GM19328 (cell line): ENCODE data around the gene PAK2.
"Not testable (repeated sequence)": the region's sequence is repeated elsewhere in the genome, so short reads cannot be mapped to it uniquely, and the experiment has no call there.

Experiments
- ATAC-seq: cut with Tn5 transposase; IDR thresholded peaks from one replicate; pipeline ENCODE4 v1.9.1; 2021; ENCODE audit warnings: mild to moderate bottlenecking, moderate library complexity; ENCODE audit not compliant: unreplicated experiment

PAK2 gene

DNA sequence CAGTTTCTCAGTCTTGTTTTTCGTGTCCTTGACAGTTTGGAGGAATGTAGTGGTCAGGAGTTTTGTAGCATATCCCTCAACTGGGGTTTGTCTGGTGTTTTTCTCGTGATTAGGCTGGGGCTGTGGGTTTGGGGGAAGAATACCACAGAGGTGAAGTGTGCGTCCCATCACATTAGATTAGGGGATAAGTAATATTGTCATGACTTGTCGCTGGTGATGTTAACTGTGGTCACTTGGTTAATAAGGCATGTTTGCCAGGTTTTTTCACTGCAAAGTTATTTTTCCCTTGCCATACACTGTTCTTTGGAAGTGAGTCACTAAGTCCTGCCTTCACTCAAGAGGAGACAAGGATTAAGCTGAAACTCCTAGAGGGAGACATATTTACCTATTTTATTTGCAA is 39.1 kb downstream of the PAK2 start:
- ATAC-seq = no peak

DNA sequence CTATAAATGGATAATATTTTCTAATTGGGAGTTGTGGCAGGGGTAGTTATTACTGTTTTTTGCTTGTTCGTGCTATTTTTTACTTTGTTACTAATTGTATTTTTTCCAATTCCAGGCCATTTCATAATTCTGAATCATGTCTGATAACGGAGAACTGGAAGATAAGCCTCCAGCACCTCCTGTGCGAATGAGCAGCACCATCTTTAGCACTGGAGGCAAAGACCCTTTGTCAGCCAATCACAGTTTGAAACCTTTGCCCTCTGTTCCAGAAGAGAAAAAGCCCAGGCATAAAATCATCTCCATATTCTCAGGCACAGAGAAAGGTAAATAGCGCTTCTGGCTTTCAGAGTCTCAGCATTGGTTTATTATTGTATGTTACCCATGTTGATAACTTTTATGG is 42.9 kb downstream of the PAK2 start:
- no peak for ATAC-seq

DNA sequence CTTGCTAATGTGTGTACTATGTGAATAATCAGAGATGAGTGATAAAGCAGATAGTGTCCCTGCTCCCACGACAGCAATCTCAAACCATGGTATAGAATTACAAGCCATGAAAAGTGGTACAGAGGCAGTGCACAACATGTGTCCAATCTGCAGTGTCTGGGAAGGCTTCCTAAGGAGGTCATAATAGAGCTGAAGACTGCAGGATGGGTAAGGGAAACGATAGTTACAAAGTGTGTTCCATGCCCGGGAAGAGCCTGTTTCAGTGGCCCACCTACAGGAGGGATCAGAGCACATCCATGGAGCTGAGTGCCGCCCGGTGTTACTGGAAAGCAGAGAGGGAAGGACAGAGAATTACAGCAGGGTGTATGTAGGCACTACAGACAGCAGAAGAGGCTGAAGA is 48.9 kb downstream of the PAK2 start:
- ATAC-seq = no peak

DNA sequence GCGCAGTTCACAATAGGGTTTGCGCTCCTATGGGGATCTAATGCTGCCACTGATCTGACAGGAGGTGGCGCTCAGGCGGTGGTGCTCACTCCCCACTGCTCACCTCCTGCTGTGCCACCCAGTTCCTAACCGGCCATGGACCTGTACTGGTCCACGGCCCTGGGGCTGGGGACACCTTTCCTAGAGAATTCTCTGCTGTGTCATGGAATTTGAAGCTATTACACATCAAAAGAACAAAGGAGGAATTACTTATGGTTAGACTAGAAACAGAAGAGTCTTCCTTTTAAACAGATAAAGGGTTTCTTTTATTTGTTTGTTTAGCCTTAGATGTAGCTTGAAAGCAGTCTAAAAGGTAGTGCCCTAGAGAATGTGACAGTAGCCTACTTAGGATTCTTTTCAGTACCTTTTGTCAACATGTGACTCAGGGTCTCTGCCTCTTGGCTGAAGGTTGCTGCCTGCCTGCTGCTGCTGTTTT is 50.3 kb downstream of the PAK2 start:
- no peak for ATAC-seq

- no peak for ATAC-seq
These were observed 51.0 kb downstream of the PAK2 start for GRCh38 chr3:196790636-196791035.

GRCh38 chr3:196792771-196793170 is 53.1 kb downstream of the PAK2 start:
- ATAC-seq = no peak

- no peak for ATAC-seq
These were observed 53.6 kb downstream of the PAK2 start for GRCh38 chr3:196793246-196793645.

DNA sequence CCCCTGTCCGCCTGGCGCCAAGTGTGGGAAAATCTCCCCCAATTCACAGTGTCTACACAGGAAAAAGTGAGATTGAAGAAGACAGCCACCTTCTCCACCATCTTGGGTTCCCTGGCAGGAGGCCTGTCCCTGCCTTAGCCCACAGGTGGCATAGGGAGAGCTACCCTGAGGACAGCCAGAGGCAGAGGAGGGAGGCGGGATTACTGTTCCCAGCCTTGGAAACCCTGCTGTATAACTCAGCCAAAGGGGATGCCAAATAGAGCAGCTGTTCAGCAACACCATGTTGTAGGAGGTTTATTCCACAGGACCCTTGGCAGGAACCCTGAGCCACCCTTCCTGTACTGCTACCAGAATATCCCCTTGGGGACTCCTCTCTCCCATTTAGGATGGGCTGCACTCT is 54.8 kb downstream of the PAK2 start:
- no peak for ATAC-seq

- ATAC-seq = no peak
These were observed 56.7 kb downstream of the PAK2 start for GRCh38 chr3:196796317-196796716.

DNA sequence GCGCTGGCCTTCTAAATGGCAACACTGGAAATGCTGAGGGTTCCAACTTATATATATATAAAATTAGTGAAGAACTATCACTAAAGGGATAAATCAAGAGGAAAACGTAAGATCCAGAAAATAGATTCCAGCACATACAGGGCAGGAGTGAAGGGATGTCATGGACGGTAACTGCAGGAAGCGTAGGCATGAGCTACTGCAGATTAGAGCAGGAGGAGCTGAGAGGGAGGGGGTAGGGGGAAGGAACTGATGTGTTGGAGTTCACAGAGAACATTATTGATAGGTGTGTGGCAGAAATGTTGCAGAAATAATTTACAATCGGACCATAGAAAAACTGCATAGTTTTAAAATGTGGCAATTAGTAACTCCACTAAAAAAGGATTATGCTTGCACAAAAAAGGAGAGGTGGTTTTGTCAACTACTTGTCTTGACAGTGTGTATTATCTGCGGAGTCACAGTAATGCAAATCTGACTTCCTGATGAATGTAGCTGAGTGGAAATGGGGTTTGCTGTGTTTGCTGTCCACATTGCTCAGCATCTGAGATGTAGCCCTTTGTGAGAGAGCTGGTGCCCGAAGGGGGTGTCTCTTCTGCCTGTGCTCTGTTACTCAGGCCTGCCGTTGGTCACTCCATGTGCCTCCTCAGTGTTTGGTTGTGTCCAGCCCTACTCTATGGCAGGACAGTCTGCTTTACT is 61.2 kb downstream of the PAK2 start:
- ATAC-seq = no peak

- ATAC-seq = no peak
These were observed 64.3 kb downstream of the PAK2 start for GRCh38 chr3:196803891-196804468.

DNA sequence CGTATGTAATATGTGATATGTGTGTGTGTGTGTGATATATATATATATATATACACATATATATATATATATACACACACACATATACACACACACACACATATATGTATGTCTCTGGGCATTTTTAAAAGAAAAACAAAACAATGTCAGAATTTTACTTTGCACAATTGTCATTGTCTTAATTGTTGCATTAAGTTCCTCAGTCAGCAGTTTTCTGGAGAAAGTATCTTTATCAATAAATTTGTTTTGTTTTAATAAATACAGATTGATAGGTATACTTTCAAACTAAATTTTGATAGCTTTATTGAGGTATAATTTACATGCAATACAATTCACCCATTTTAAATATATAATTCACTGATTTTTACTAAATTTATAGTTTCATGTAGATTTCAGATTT is 65.1 kb downstream of the PAK2 start:
- no peak for ATAC-seq

GRCh38 chr3:196810963-196811581 is 71.4 kb downstream of the PAK2 start:
- no peak for ATAC-seq

DNA sequence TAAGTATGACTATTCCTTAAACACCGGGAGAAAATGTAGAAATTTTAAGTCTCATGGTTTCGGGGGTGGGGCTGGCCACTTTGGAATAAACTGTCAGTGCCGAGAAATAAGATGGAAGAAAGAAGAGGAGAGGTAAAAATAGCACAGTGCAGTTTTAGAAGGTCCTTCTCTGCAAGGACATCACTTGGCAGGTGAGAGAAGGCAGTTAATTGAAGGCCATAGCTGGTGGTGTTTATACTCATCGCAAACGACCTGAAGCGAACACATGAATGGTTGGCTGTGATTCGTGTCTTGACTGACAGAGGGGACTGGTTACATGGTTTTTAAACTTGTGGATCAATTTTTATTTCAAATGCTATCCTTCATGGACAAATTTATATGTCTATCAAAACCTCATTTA is 73.2 kb downstream of the PAK2 start:
- no peak for ATAC-seq

DNA sequence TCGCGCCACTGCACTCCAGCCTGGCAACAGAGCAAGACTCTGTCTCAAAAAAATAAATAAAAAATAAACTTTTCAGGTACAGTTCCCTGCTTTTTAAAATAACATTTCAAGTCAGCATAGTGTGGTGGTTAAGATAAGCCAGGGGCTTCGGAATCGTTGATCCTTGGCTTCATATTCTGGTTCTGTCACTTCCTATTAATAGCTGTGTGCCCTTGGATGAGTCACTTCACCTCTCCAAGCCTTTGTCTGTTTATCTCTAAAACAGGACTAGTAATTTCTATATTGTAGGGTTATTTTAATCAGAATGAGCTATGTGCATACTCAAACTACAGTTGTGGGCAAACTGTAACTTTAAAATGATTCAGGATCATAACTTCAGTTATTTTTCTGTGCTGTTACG is 74.2 kb downstream of the PAK2 start:
- no peak for ATAC-seq

GRCh38 chr3:196821806-196822355 is 82.2 kb downstream of the PAK2 start:
- ATAC-seq = no peak

- not testable (repeated sequence) for ATAC-seq
These were observed 90.0 kb downstream of the PAK2 start for GRCh38 chr3:196829651-196830050.

- ATAC-seq = no peak
These were observed 95.4 kb downstream of the PAK2 start for GRCh38 chr3:196835086-196835485.

GRCh38 chr3:196836626-196837025 is 97.0 kb downstream of the PAK2 start:
- ATAC-seq = not testable (repeated sequence)

DNA sequence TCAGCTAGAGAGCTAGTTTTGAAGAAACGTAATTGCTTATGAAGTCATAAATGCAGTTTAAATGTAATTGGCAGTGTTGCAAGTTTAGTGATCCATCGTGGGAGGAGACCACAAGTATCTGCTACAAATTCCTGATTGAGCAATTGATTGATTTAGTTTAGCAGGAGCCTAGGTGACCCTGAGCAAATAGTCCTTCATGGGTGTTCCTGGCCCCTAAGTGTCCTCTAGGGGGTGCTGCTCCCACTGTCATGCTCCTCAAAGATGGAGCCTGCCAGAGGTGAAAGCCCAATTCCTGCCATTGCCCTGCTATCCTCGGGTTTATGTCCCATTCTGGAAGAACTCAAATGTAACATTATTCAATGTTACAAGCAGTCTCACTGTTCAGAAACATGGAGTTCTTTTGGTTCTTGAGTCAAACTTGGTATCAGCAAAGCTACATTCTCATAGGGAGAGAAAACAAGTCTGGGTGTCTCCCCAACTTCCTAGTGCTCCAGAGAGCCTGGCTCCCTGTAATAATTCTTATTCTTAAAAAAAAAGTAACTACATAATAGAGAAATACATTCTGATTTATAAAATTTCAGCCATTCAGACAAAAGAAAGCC is 98.3 kb downstream of the PAK2 start:
- no peak for ATAC-seq

DNA sequence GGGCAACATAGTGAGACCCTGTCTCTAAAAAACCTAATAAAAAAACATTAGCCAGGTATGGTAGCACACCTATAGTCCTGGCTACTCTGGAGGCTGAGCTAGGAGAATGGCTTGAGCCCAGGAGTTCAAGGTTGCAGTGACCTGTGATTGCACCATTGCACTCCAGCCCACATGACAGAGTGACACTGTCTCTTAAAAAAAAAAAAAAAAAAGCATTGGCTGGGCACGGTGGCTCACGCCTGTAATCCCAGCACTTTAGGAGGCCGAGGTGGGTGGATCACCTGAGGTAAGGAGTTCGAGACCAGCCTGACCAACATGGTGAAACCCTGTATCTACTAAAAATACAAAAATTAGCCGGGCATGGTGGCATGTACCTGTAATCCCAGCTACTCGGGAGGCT is 99.7 kb downstream of the PAK2 start:
- not testable (repeated sequence) for ATAC-seq
